Central memory CD8-positive, alpha-beta T cell (primary cell): ENCODE results near the gene HARS1.
"Not testable (repeated sequence)": the region's sequence is repeated elsewhere in the genome, so short reads cannot be mapped to it uniquely, and the experiment has no call there.

Source experiments
- ATAC-seq: fragments of 150-1000 bp; cut with Tn5 transposase; replicated peaks from 2 replicates; pipeline ENCODE4 v1.10.0; 2022; ENCODE audit warnings: mild to moderate bottlenecking, moderate FRiP score, moderate number of reproducible peaks; ENCODE audit not compliant: poor library complexity, severe bottlenecking; ENCODE audit errors: extremely low read depth
- DNase-seq, 2 donors: peaks; one replicate each; pipeline ENCODE4 v3.0.0; 2021; ENCODE audit warnings: low spot score in 2 of 2
- H3K27ac Mint-ChIP-seq: one replicate; pipeline ENCODE4 v1.8.0; 2022; ENCODE audit warnings: low read depth, mild to moderate bottlenecking, moderate library complexity, mixed read lengths
- H3K27me3 Mint-ChIP-seq: one replicate; pipeline ENCODE4 v1.8.0; 2022; ENCODE audit warnings: mixed read lengths
- H3K36me3 Mint-ChIP-seq: one replicate; pipeline ENCODE4 v1.8.0; 2022; ENCODE audit warnings: mild to moderate bottlenecking, moderate library complexity, mixed read lengths; ENCODE audit not compliant: insufficient read depth
- H3K4me1 Mint-ChIP-seq: one replicate; pipeline ENCODE4 v1.8.0; 2022; ENCODE audit warnings: mixed read lengths
- H3K4me3 Mint-ChIP-seq: one replicate; pipeline ENCODE4 v1.8.0; 2022; ENCODE audit warnings: mild to moderate bottlenecking, moderate library complexity, mixed read lengths
- H3K9me3 Mint-ChIP-seq: one replicate; pipeline ENCODE4 v1.8.0; 2022; ENCODE audit warnings: mixed read lengths

The HARS1 gene

GRCh38 chr5:140672455-140673186 lies 18.5 kb downstream of the HARS1 start:
- ATAC-seq: peak; percentile 43
- no peak overlapping the region for H3K27ac Mint-ChIP-seq

GRCh38 chr5:140671472-140672125 lies 19.6 kb downstream of the HARS1 start:
- Mint-ChIP-seq H3K36me3 (peaks cover 37% of the 10 kb centered on the region), H3K27me3 (no peaks in the 10 kb centered on the region), H3K4me1 (peaks cover 17% of the 10 kb centered on the region), H3K27ac (no peak overlapping the region), H3K4me3 (no peak overlapping the region), H3K9me3 (no peaks in the 10 kb centered on the region)
- no peak for DNase-seq
- ATAC-seq: no peak

More at GRCh38 chr5:140672455-140673186, 18.5 kb downstream of the HARS1 start:
- H3K4me1 Mint-ChIP-seq: peaks cover 7% of the 10 kb centered on the region
- H3K27me3 Mint-ChIP-seq: no peaks in the 10 kb centered on the region
- H3K36me3 Mint-ChIP-seq: peaks cover 37% of the 10 kb centered on the region
- no peak overlapping the region for H3K4me3 Mint-ChIP-seq
- no peaks in the 10 kb centered on the region for H3K9me3 Mint-ChIP-seq
- no peak for DNase-seq

GRCh38 chr5:140671035-140671434 lies 20.1 kb downstream of the HARS1 start:
- H3K9me3 Mint-ChIP-seq, H3K27me3 Mint-ChIP-seq, H3K4me3 Mint-ChIP-seq, H3K27ac Mint-ChIP-seq, ATAC-seq, DNase-seq: not testable (repeated sequence)
- Mint-ChIP-seq H3K4me1 (peaks cover 22% of the 10 kb centered on the region), H3K36me3 (peaks cover 31% of the 10 kb centered on the region)

- peak within 1 kb of the TSS; percentile 96 for H3K27ac Mint-ChIP-seq
- H3K9me3 Mint-ChIP-seq: no peaks in the 10 kb centered on the region
- DNase-seq: peak; percentile 88 to 90
- H3K36me3 Mint-ChIP-seq: peaks cover 51% of the 10 kb centered on the region
- H3K4me3 Mint-ChIP-seq: peak within 1 kb of the TSS; percentile 99
- peak; percentile 97 for ATAC-seq
- H3K27me3 Mint-ChIP-seq: no peaks in the 10 kb centered on the region
- H3K4me1 Mint-ChIP-seq: peaks cover 32% of the 10 kb centered on the region
Measured at GRCh38 chr5:140664359-140665119, 26.6 kb downstream of the HARS1 start, which contains the start of gene WDR55. TSS of gene WDR55 (plus strand) at chr5:140664904. CDS start at chr5:140664913, 9 bp downstream.

- H3K27ac Mint-ChIP-seq: peak overlapping the region; percentile 96
- no peak for DNase-seq
Measured at GRCh38 chr5:140664030-140664358, 27.2 kb downstream of the HARS1 start.

GRCh38 chr5:140660371-140660770 lies 30.8 kb downstream of the HARS1 start:
- H3K4me1 Mint-ChIP-seq, ATAC-seq, H3K9me3 Mint-ChIP-seq, H3K4me3 Mint-ChIP-seq, H3K27ac Mint-ChIP-seq, DNase-seq, H3K27me3 Mint-ChIP-seq: not testable (repeated sequence)
- peaks cover 75% of the 10 kb centered on the region for H3K36me3 Mint-ChIP-seq

More at GRCh38 chr5:140664030-140664358, 27.2 kb downstream of the HARS1 start:
- Mint-ChIP-seq H3K4me3 (peak overlapping the region; percentile 99), H3K27me3 (no peaks in the 10 kb centered on the region), H3K36me3 (peaks cover 51% of the 10 kb centered on the region), H3K4me1 (peaks cover 32% of the 10 kb centered on the region), H3K9me3 (no peaks in the 10 kb centered on the region)
- no peak for ATAC-seq

- H3K9me3 Mint-ChIP-seq: no peaks in the 10 kb centered on the region
- no peaks in the 10 kb centered on the region for H3K4me1 Mint-ChIP-seq
- ATAC-seq: no peak
- no peak for DNase-seq
- no peak overlapping the region for H3K27ac Mint-ChIP-seq
- H3K36me3 Mint-ChIP-seq: peaks cover 80% of the 10 kb centered on the region
- H3K27me3 Mint-ChIP-seq: no peaks in the 10 kb centered on the region
- H3K4me3 Mint-ChIP-seq: no peak overlapping the region
Measured at GRCh38 chr5:140658870-140659269, 32.3 kb downstream of the HARS1 start.

- Mint-ChIP-seq H3K9me3 (no peaks in the 10 kb centered on the region), H3K4me1 (peaks cover 53% of the 10 kb centered on the region), H3K27ac (peak overlapping the region; percentile 99), H3K36me3 (peaks cover 47% of the 10 kb centered on the region), H3K27me3 (no peaks in the 10 kb centered on the region), H3K4me3 (peak overlapping the region; percentile 96)
- DNase-seq (no peak), ATAC-seq (peak; percentile 2)
Measured at GRCh38 chr5:140647042-140647419, 44.1 kb downstream of the HARS1 start.

GRCh38 chr5:140642718-140643117 lies 48.5 kb downstream of the HARS1 start:
- Mint-ChIP-seq H3K4me1 (peaks cover 65% of the 10 kb centered on the region), H3K27ac (no peak overlapping the region)

GRCh38 chr5:140641716-140642115 lies 49.5 kb downstream of the HARS1 start:
- H3K9me3 Mint-ChIP-seq: no peaks in the 10 kb centered on the region
- no peak overlapping the region for H3K4me3 Mint-ChIP-seq
- ATAC-seq: no peak
- no peak for DNase-seq
- peaks cover 62% of the 10 kb centered on the region for H3K4me1 Mint-ChIP-seq
- no peak overlapping the region for H3K27ac Mint-ChIP-seq
- H3K36me3 Mint-ChIP-seq: peaks cover 13% of the 10 kb centered on the region
- no peaks in the 10 kb centered on the region for H3K27me3 Mint-ChIP-seq

More at GRCh38 chr5:140642718-140643117, 48.5 kb downstream of the HARS1 start:
- no peaks in the 10 kb centered on the region for H3K9me3 Mint-ChIP-seq
- DNase-seq (no peak), ATAC-seq (no peak)
- H3K36me3 Mint-ChIP-seq: peaks cover 15% of the 10 kb centered on the region
- no peaks in the 10 kb centered on the region for H3K27me3 Mint-ChIP-seq
- H3K4me3 Mint-ChIP-seq: peak overlapping the region; percentile 10

- peak; percentile 88 to 90 for DNase-seq
- peak; percentile 96 for ATAC-seq
- no peaks in the 10 kb centered on the region for H3K9me3 Mint-ChIP-seq
- peaks cover 13% of the 10 kb centered on the region for H3K36me3 Mint-ChIP-seq
- H3K27ac Mint-ChIP-seq: peak within 1 kb of the TSS; percentile 91
- H3K4me1 Mint-ChIP-seq: peaks cover 49% of the 10 kb centered on the region
- peak within 1 kb of the TSS; percentile 83 for H3K4me3 Mint-ChIP-seq
- no peaks in the 10 kb centered on the region for H3K27me3 Mint-ChIP-seq
Measured at GRCh38 chr5:140639148-140639981, 51.8 kb downstream of the HARS1 start, which contains the start of gene TMCO6. TSS of gene TMCO6 (plus strand) at chr5:140639451. CDS start at chr5:140639528, 77 bp downstream.

- not testable (repeated sequence) for ATAC-seq, DNase-seq, H3K27me3 Mint-ChIP-seq, H3K9me3 Mint-ChIP-seq
- Mint-ChIP-seq H3K27ac (peak overlapping the region; percentile 91), H3K4me1 (peaks cover 45% of the 10 kb centered on the region), H3K36me3 (peaks cover 13% of the 10 kb centered on the region), H3K4me3 (peak overlapping the region; percentile 83)
Measured at GRCh38 chr5:140638898-140639147, 52.3 kb downstream of the HARS1 start.
